Ovary (tissue), 9 donors: ENCODE measurements around the gene TRAPPC5. TPM values are rescaled to one million over a fixed set of nuclear protein-coding genes. Genes with fewer than 3 reads are reported as not detected.

Source experiments
- DNase-seq, 5 donors: peaks; one replicate each; pipeline ENCODE4 v3.0.0-alpha.2; 2019 to 2020
- H3K27ac ChIP-seq, 2 donors: fragments of 200-600 bp; one replicate each; pipeline versions ENCODE4 v1.5.1 to v1.8.0; 2019 to 2022
- H3K27me3 ChIP-seq: fragments of 200-600 bp; one replicate; pipeline ENCODE4 v1.8.0; 2022
- H3K36me3 ChIP-seq: fragments of 200-600 bp; sonication (generic); one replicate; pipeline ENCODE4 v1.5.1; 2019
- H3K4me1 ChIP-seq: one replicate; pipeline ENCODE4 v1.8.1; 2013; ENCODE audit warnings: mild to moderate bottlenecking, moderate library complexity; ENCODE audit not compliant: insufficient read depth
- H3K4me3 ChIP-seq: fragments of 200-600 bp; sonication (generic); one replicate; pipeline ENCODE4 v1.5.1; 2017
- H3K9me3 ChIP-seq, 2 donors: fragments of 200-600 bp in 1 of 2; sonication (generic) in 1 of 2; one replicate each; pipeline versions ENCODE4 v1.5.1 to v1.8.1; 2013 to 2019; ENCODE audit warnings: mild to moderate bottlenecking in 1 of 2, moderate library complexity in 1 of 2
- EP300 ChIP-seq: sonication (generic); formaldehyde crosslinking; IDR thresholded peaks from one replicate; pipeline ENCODE4 v1.6.1; 2017; ENCODE audit warnings: antibody characterized with exemption
- POLR2A ChIP-seq: fragments of 450-650 bp; IDR thresholded peaks from one replicate; pipeline ENCODE4 v1.6.1; 2017; ENCODE audit warnings: antibody characterized with exemption, mild to moderate bottlenecking, moderate library complexity
- WGBS, 3 donors: extraction: QIAGEN DNeasy Blood & Tissue Kit in 1 of 3; methylation state at CpG; one replicate each; pipeline versions ENCODE4 v1.1.5 to v1.1.7; 2013 to 2017; 5-methylcytosine and 5-hydroxymethylcytosine counted together
- intact Hi-C, 4 donors: fragments of 100-400 bp; cut with DNase I; formaldehyde crosslinking; loops; one replicate each; pipeline versions ENCODE4 v1.11.0 to v1.15.1; 2022 to 2023
- polyA plus RNA-seq, 2 donors: library from polyadenylated mRNA; stranded (reverse); fragments of 200-250 nt in 1 of 2; fragments of 350-450 nt in 1 of 2; fragmentation: Illumina TruSeq in 1 of 2; extraction: RNeasy Lipid Tissue Mini Kit (QIAGEN cat#74804) in 1 of 2; gene quantifications; one replicate each; pipeline ENCODE4 v1.2.3, GENCODE V29; 2013 to 2014
- total RNA-seq, 7 donors: library from RNA; depleted of rRNA in 2 of 7; stranded (reverse); fragments of >200 nt in 2 of 7; fragmentation: NEBNext Ultra II Directional in 3 of 7; extraction: Animal tissue kit (Norgen Biotek cat#: 25700) in 3 of 7; gene quantifications; one replicate each; pipeline versions ENCODE4 v1.1.0 to v1.2.4, GENCODE V29; 2016 to 2023
- TF ChIP-seq, protein P1 (sequence below), 3 donors: fragments of 450-650 bp in 2 of 3; fragments of 200-600 bp in 1 of 3; IDR thresholded peaks; one replicate each; pipeline versions ENCODE4 v1.5.1 to v1.8.0; 2016 to 2022; ENCODE audit warnings: antibody characterized with exemption in 3 of 3, mild to moderate bottlenecking in 1 of 3
- donor health status: DM: no; HTN: no; CAD: no; lungs with moderate emphysema.
- donor health status: DM: no; HTN: no; CAD: no.
- donor health status: Bipolar disorder and iron deficiency.
- donor health status: DM: yes; HTN: yes; CAD: no.
- donor health status: DM: no; HTN: no; CAD: no.
- donor health status: DM: yes; HTN: yes; CAD: no.

The TRAPPC5 gene
- total and polyA plus RNA-seq, 9 donors: 0.32 to 111 (median 66.5) TPM

- no peak overlapping the region for H3K4me3 ChIP-seq
- no peaks in the 10 kb centered on the region for H3K9me3 ChIP-seq
- no peak for DNase-seq
- no peaks in the 10 kb centered on the region for H3K36me3 ChIP-seq
- TF ChIP-seq, protein P1, sequence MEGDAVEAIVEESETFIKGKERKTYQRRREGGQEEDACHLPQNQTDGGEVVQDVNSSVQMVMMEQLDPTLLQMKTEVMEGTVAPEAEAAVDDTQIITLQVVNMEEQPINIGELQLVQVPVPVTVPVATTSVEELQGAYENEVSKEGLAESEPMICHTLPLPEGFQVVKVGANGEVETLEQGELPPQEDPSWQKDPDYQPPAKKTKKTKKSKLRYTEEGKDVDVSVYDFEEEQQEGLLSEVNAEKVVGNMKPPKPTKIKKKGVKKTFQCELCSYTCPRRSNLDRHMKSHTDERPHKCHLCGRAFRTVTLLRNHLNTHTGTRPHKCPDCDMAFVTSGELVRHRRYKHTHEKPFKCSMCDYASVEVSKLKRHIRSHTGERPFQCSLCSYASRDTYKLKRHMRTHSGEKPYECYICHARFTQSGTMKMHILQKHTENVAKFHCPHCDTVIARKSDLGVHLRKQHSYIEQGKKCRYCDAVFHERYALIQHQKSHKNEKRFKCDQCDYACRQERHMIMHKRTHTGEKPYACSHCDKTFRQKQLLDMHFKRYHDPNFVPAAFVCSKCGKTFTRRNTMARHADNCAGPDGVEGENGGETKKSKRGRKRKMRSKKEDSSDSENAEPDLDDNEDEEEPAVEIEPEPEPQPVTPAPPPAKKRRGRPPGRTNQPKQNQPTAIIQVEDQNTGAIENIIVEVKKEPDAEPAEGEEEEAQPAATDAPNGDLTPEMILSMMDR (IDR thresholded peaks at IDR 0.05): no peak
- TF ChIP-seq POLR2A (no peak), EP300 (no peak)
- no peaks in the 10 kb centered on the region for H3K4me1 ChIP-seq
- H3K27me3 ChIP-seq: no peaks in the 10 kb centered on the region
- no peak overlapping the region for H3K27ac ChIP-seq
- 50 to 56% (median 55%) methylated on average over 14 of the region's 14 CpGs for WGBS, 3 donors
- intact Hi-C loops: no loop called here
Measured at GRCh38 chr19:7657131-7657751, 23.4 kb upstream of the TRAPPC5 start.

DNA sequence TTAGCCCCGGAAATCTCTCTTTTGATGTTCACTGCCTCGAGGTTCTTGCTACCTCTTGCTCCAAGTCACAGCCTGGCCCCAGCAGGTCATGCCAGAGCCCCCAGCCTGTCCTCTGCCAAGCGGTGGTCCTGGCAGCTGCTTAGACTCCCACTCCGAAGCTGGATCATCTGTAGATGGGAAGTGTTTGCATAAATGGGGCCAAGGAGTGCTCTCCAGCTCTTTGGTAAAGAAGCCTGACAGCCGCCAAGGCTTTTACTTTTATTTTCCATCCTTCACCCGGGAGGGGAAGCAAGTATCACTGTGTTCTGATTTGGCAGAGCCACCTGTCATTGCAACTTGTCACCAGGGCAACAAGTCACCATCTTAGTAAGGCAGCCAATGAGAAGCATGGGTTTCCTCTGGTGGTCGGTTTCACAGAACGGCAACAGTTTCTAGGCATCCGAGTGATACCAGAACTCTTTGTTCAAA is 22.4 kb upstream of the TRAPPC5 start:
- intact Hi-C loops: no loop called here
- Histone ChIP-seq H3K9me3 (no peaks in the 10 kb centered on the region), H3K27ac (no peak overlapping the region), H3K36me3 (no peaks in the 10 kb centered on the region), H3K27me3 (no peaks in the 10 kb centered on the region), H3K4me1 (no peaks in the 10 kb centered on the region), H3K4me3 (no peak overlapping the region)
- no peak for DNase-seq
- TF ChIP-seq, protein P1 (IDR thresholded peaks at IDR 0.05): no peak
- no peak for TF ChIP-seq EP300
- TF ChIP-seq POLR2A: no peak
- 15 to 31% (median 17%) methylated on average over 9 of the region's 9 CpGs for WGBS, 3 donors

DNA sequence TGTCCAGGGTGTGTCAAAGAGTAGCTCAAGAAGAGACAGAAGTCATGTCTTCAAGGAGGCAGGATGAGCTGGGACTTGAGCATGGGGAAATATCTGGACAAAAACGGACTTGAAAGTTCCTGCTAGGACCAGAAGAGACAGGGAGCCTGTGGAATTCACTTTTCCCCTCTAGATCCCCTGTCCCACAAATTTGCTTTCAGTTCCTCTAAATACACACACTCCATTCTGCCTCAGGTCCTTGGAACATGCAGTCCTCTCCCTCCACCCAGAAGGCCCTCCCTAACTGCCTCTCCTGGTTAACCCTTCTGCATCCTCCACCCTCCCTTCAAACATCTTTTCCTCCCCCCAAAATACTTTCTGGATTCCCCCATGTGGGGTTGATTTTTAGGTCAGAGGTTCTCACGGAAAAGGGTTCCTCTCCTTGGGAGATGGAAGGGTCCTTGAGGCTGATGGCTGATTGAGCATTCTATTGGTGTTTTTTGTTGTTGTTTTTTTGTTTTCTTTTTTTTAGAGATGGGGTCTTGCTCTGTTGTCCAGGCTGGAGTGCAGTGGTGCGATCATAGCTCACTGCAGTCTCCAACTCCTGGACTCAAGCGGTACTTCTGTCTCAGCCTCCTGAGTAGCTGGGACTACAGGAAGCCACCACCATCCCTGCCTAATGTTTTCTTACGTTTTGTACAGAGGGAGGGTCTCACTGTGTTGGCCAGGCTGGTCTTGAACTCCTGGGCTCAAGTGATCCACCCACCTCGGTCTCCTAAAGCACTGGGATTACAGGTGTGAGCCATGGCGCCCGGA is 18.7 kb upstream of the TRAPPC5 start:
- 71 to 76% (median 71%) methylated on average over 8 of the region's 8 CpGs for whole genome bisulfite sequencing, 3 donors
- no peak for DNase-seq
- intact Hi-C loops: no loop called here
- Histone ChIP-seq H3K27ac (no peak overlapping the region), H3K9me3 (no peaks in the 10 kb centered on the region), H3K4me3 (no peak overlapping the region), H3K36me3 (no peaks in the 10 kb centered on the region), H3K4me1 (no peaks in the 10 kb centered on the region), H3K27me3 (no peaks in the 10 kb centered on the region)
- TF ChIP-seq EP300 (no peak), POLR2A (no peak)
- TF ChIP-seq, protein P1 (IDR thresholded peaks at IDR 0.05): no peak

GRCh38 chr19:7662657-7663056 is 18.0 kb upstream of the TRAPPC5 start:
- TF ChIP-seq, protein P1 (IDR thresholded peaks at IDR 0.05): no peak
- no peak for TF ChIP-seq EP300
- 82 to 87% (median 84%) methylated on average over 14 of the region's 14 CpGs for WGBS, 3 donors
- no peak for DNase-seq
- Histone ChIP-seq H3K27me3 (no peaks in the 10 kb centered on the region), H3K4me1 (no peaks in the 10 kb centered on the region), H3K36me3 (no peaks in the 10 kb centered on the region), H3K9me3 (no peaks in the 10 kb centered on the region), H3K4me3 (no peak overlapping the region), H3K27ac (no peak overlapping the region)
- intact Hi-C loops: no loop called here
